ENCODE results near the gene TRPM2. TPM values are rescaled to one million over a fixed set of nuclear protein-coding genes. Genes with fewer than 3 reads are reported as not detected.

TRPM2 gene
- total and polyA plus RNA-seq, 2 donors (not counting 3 experiments of a cell fraction or from before 2014, with no cell fraction given) = not detected

GRCh38 chr21:44405948-44406872, 52.8 kb downstream of the TRPM2 start:
- Histone ChIP-seq H3K9ac (replicated peaks; ENCODE audit: extremely low read depth, insufficient read depth, low read length) (no peak overlapping the region), H3K4me3 (replicated peaks in 1 of 3; ENCODE audit: insufficient read depth in 1 of 3, low read depth in 1 of 3, low read length in 3 of 3) (no peak overlapping the region), H3K79me2 (ENCODE audit: control insufficient read depth, insufficient read depth, low read length) (no peaks in the 10 kb centered on the region), H3K4me1 (ENCODE audit: control insufficient read depth, extremely low read depth, insufficient read depth, low read length) (no peaks in the 10 kb centered on the region), H3K36me3 (ENCODE audit: control insufficient read depth in 2 of 2, extremely low read depth in 1 of 2, insufficient read depth in 2 of 2, low read length in 2 of 2) (no peaks in the 10 kb centered on the region), H4K20me1 (replicated peaks; ENCODE audit: control insufficient read depth, extremely low read depth, insufficient read depth, low read length) (no peaks in the 10 kb centered on the region), H3K27me3 (ENCODE audit: control insufficient read depth in 2 of 2, insufficient read depth in 2 of 2, low read length in 2 of 2) (no peaks in the 10 kb centered on the region), H3K27ac (ENCODE audit: insufficient read depth, low read depth, low read length) (no peak overlapping the region), H2AFZ (ENCODE audit: low read depth, low read length) (no peak overlapping the region), H3K9me3 (replicated peaks; ENCODE audit: control insufficient read depth, insufficient read depth, low read length) (peaks cover 3% of the 10 kb centered on the region), H3K9me1 (replicated peaks; ENCODE audit: control insufficient read depth, extremely low read depth, insufficient read depth, low read length) (no peaks in the 10 kb centered on the region), H3K4me2 (ENCODE audit: insufficient read depth, low read length) (no peak overlapping the region)
- intact Hi-C loops (cut with micrococcal nuclease) = no loop called here
- POLR2A ChIA-PET = no interaction called here
- CTCF ChIA-PET = no interaction called here
- dilution Hi-C loops (cut with MboI; ENCODE audit: extremely low pct_ligation_motif_present, low sequenced_read_pairs) = no loop called here
- DNase-seq (ENCODE audit: low read depth, low spot score) (no peak), FAIRE-seq (no peak)
- TF ChIP-seq FOS (IDR thresholded peaks at IDR 0.05; ENCODE audit: borderline replicate concordance, insufficient read depth, low read length) (no peak), POLR2AphosphoS5 (IDR thresholded peaks at IDR 0.05; ENCODE audit: insufficient read depth, low read depth, low read length) (no peak)
- BruUV-seq (replicated peaks) = no TSS peak

GRCh38 chr21:44406953-44407352, 53.5 kb downstream of the TRPM2 start:
- no peak for FAIRE-seq
- no peaks in the 10 kb centered on the region for H4K20me1 ChIP-seq (replicated peaks; ENCODE audit: control insufficient read depth, extremely low read depth, insufficient read depth, low read length)
- H2AFZ ChIP-seq (ENCODE audit: low read depth, low read length) = no peak overlapping the region
- POLR2A ChIA-PET = no interaction called here
- peaks cover 3% of the 10 kb centered on the region for H3K9me3 ChIP-seq (replicated peaks; ENCODE audit: control insufficient read depth, insufficient read depth, low read length)
- no peaks in the 10 kb centered on the region for H3K27me3 ChIP-seq (ENCODE audit: control insufficient read depth in 2 of 2, insufficient read depth in 2 of 2, low read length in 2 of 2)
- BruUV-seq (replicated peaks) = no TSS peak
- dilution Hi-C loops (cut with MboI; ENCODE audit: extremely low pct_ligation_motif_present, low sequenced_read_pairs) (no loop called here), intact Hi-C loops (cut with micrococcal nuclease) (no loop called here)
- H3K9ac ChIP-seq (replicated peaks; ENCODE audit: extremely low read depth, insufficient read depth, low read length) = no peak overlapping the region
- no peaks in the 10 kb centered on the region for H3K36me3 ChIP-seq (ENCODE audit: control insufficient read depth in 2 of 2, extremely low read depth in 1 of 2, insufficient read depth in 2 of 2, low read length in 2 of 2)
- no peaks in the 10 kb centered on the region for H3K4me1 ChIP-seq (ENCODE audit: control insufficient read depth, extremely low read depth, insufficient read depth, low read length)
- CTCF ChIA-PET = no interaction called here
- H3K79me2 ChIP-seq (ENCODE audit: control insufficient read depth, insufficient read depth, low read length) = no peaks in the 10 kb centered on the region
- H3K4me2 ChIP-seq (ENCODE audit: insufficient read depth, low read length) = no peak overlapping the region
- H3K27ac ChIP-seq (ENCODE audit: insufficient read depth, low read depth, low read length) = no peak overlapping the region
- no peak for DNase-seq (ENCODE audit: low read depth, low spot score)
- H3K4me3 ChIP-seq (replicated peaks in 1 of 3; ENCODE audit: insufficient read depth in 1 of 3, low read depth in 1 of 3, low read length in 3 of 3) = no peak overlapping the region
- TF ChIP-seq FOS (IDR thresholded peaks at IDR 0.05; ENCODE audit: borderline replicate concordance, insufficient read depth, low read length) (no peak), POLR2AphosphoS5 (IDR thresholded peaks at IDR 0.05; ENCODE audit: insufficient read depth, low read depth, low read length) (no peak), EZH2 (IDR thresholded peaks at IDR 0.05; ENCODE audit: borderline replicate concordance, low read depth, low read length, severe bottlenecking) (no peak), MAX (IDR thresholded peaks at IDR 0.05; ENCODE audit: insufficient read depth, insufficient read length) (no peak), CTCF (IDR thresholded peaks at IDR 0.05; ENCODE audit: extremely low read depth in 1 of 2, insufficient read depth in 1 of 2, low read depth in 1 of 2, low read length in 2 of 2) (no peak), GATA2 (IDR thresholded peaks at IDR 0.05; ENCODE audit: insufficient read depth, insufficient read length, low read depth, low read length) (no peak), POLR2A (IDR thresholded peaks at IDR 0.05; ENCODE audit: low read depth, low read length) (no peak), MYC (IDR thresholded peaks at IDR 0.05; ENCODE audit: low read depth, low read length) (no peak), JUN (IDR thresholded peaks at IDR 0.05; ENCODE audit: borderline replicate concordance, insufficient read depth, insufficient read length, low read depth) (no peak)
- H3K9me1 ChIP-seq (replicated peaks; ENCODE audit: control insufficient read depth, extremely low read depth, insufficient read depth, low read length) = no peaks in the 10 kb centered on the region

Data from endothelial cell of umbilical vein (primary cell).